Natural killer cell (primary cell): ENCODE data around the gene LMX1A. TPM values are rescaled to one million over a fixed set of nuclear protein-coding genes. Genes with fewer than 3 reads are reported as not detected.

Experiments used
- ATAC-seq, 3 donors: fragments of 150-1000 bp in 2 of 3; fragments of 200-7000 bp in 1 of 3; cut with Tn5 transposase; 1 replicate in 1 of 3; 2 replicates in 2 of 3; pipeline ENCODE4 v1.10.0; 2021; ENCODE audit warnings: mild to moderate bottlenecking in 2 of 3, moderate library complexity in 2 of 3
- DNase-seq, 2 donors: peaks; one replicate each; pipeline versions ENCODE4 v3.0.0 to v3.0.0-alpha.2; 2013 to 2021; ENCODE audit warnings: mixed read lengths in 1 of 2
- H3K27ac ChIP-seq: one replicate; pipeline ENCODE4 v1.5.1; 2013; ENCODE audit warnings: mild to moderate bottlenecking, low read length
- H3K27me3 ChIP-seq: one replicate; pipeline ENCODE4 v1.6.1; 2013; ENCODE audit warnings: low read length; ENCODE audit not compliant: control insufficient read depth, insufficient read depth
- H3K36me3 ChIP-seq: one replicate; pipeline ENCODE4 v1.6.1; 2013; ENCODE audit warnings: low read length; ENCODE audit not compliant: control insufficient read depth, insufficient read depth
- H3K4me1 ChIP-seq: one replicate; pipeline ENCODE4 v1.6.1; 2013; ENCODE audit warnings: low read length; ENCODE audit not compliant: control insufficient read depth, insufficient read depth
- H3K4me3 ChIP-seq: one replicate; pipeline ENCODE4 v1.5.1; 2013; ENCODE audit warnings: low read length
- H3K9me3 ChIP-seq: one replicate; pipeline ENCODE4 v1.6.1; 2013; ENCODE audit warnings: low read length; ENCODE audit not compliant: control insufficient read depth, insufficient read depth
- H3K27ac Mint-ChIP-seq, 2 donors: one replicate each; pipeline ENCODE4 v1.8.0; 2022; ENCODE audit warnings: mild to moderate bottlenecking in 2 of 2, mixed read lengths in 2 of 2, moderate library complexity in 1 of 2
- H3K27me3 Mint-ChIP-seq, 2 donors: one replicate each; pipeline ENCODE4 v1.8.0; 2022; ENCODE audit warnings: low read depth in 2 of 2, mixed read lengths in 2 of 2
- H3K36me3 Mint-ChIP-seq: one replicate; pipeline ENCODE4 v1.8.0; 2022; ENCODE audit warnings: mixed read lengths
- H3K4me1 Mint-ChIP-seq, 2 donors: one replicate each; pipeline ENCODE4 v1.8.0; 2022; ENCODE audit warnings: mixed read lengths in 2 of 2
- H3K4me3 Mint-ChIP-seq: one replicate; pipeline ENCODE4 v1.8.0; 2022; ENCODE audit warnings: mild to moderate bottlenecking, moderate library complexity, mixed read lengths
- H3K9me3 Mint-ChIP-seq, 2 donors: one replicate each; pipeline ENCODE4 v1.8.0; 2022; ENCODE audit warnings: mixed read lengths in 2 of 2
- CTCF ChIP-seq: fragments of 200-600 bp; IDR thresholded peaks from one replicate; pipeline ENCODE4 v1.8.0; 2022; ENCODE audit warnings: antibody characterized with exemption
- WGBS: methylation state at CpG from one replicate; pipeline ENCODE4 v1.1.7; 2013; ENCODE audit warnings: missing lambda C conversion rate; ENCODE audit not compliant: insufficient coverage; 5-methylcytosine and 5-hydroxymethylcytosine counted together
- intact Hi-C: fragments of 100-400 bp; cut with micrococcal nuclease; formaldehyde crosslinking; loops from one replicate; pipeline ENCODE4 v1.14.2; 2022
- total RNA-seq, 4 donors: library from RNA; stranded (reverse); fragments of 120-200 nt in 1 of 4; gene quantifications; one replicate each; pipeline versions ENCODE4 v1.2.3 to v1.2.4, GENCODE V29; 2013 to 2022

The LMX1A gene
- total RNA-seq, 3 donors from 2014 or later (not counting 1 experiment from before 2014, with no cell fraction given), result not detected

DNA sequence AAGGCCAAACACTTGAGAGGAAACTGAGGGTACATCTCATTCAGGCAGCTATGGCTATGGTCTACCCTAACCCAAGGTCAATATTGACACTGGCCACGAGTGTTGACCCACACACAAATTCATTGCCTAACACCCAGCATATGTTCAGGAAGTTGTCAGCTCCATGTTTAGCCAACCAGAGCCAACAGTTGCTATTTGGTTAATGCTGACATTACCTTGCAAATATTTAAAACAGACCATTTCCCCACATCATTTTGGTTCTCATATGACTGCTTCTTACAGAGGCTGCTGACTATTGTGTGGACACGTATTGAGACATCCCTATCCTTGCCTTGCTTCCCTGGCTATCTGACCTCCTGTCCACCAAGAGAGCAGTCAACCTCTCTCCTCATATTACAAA lies 97.3 kb downstream of the LMX1A start:
- Histone ChIP-seq H3K9me3 (no peaks in the 10 kb centered on the region), H3K36me3 (no peaks in the 10 kb centered on the region), H3K27ac (no peak overlapping the region), H3K27me3 (no peaks in the 10 kb centered on the region), H3K4me3 (no peak overlapping the region), H3K4me1 (no peaks in the 10 kb centered on the region)
- WGBS, result 63% methylated on average over 2 of the region's 2 CpGs
- Mint-ChIP-seq H3K27me3 (peaks cover 7 to 12% of the 10 kb centered on the region in 2 donors), H3K27ac (no peak overlapping the region), H3K9me3 (peaks cover 0 to 9% of the 10 kb centered on the region in 2 donors), H3K4me1 (no peaks in the 10 kb centered on the region), H3K4me3 (no peak overlapping the region), H3K36me3 (no peaks in the 10 kb centered on the region)
- DNase-seq (no peak), ATAC-seq (no peak)
- no peak for TF ChIP-seq CTCF
- intact Hi-C loops, result no loop called here

- peaks cover 7 to 10% of the 10 kb centered on the region in 2 donors for H3K27me3 Mint-ChIP-seq
- DNase-seq, result peak in 1 of 2 donors; percentile 26
- no peak for TF ChIP-seq CTCF
- 18% methylated on average over 1 of the region's 3 CpGs for WGBS
- no peak overlapping the region for H3K27ac Mint-ChIP-seq
- ATAC-seq, result no peak
- H3K4me3 Mint-ChIP-seq, result no peak overlapping the region
- peaks cover 0 to 4% of the 10 kb centered on the region in 2 donors for H3K9me3 Mint-ChIP-seq
- H3K27ac ChIP-seq, result no peak overlapping the region
- no peaks in the 10 kb centered on the region for H3K36me3 ChIP-seq
- H3K4me1 Mint-ChIP-seq, result no peaks in the 10 kb centered on the region
- no peak overlapping the region for H3K4me3 ChIP-seq
- H3K9me3 ChIP-seq, result no peaks in the 10 kb centered on the region
- no peaks in the 10 kb centered on the region for H3K27me3 ChIP-seq
- no peaks in the 10 kb centered on the region for H3K36me3 Mint-ChIP-seq
- H3K4me1 ChIP-seq, result no peaks in the 10 kb centered on the region
- intact Hi-C loops, result no loop called here
These were observed 98.5 kb downstream of the LMX1A start for GRCh38 chr1:165257969-165258459.

DNA sequence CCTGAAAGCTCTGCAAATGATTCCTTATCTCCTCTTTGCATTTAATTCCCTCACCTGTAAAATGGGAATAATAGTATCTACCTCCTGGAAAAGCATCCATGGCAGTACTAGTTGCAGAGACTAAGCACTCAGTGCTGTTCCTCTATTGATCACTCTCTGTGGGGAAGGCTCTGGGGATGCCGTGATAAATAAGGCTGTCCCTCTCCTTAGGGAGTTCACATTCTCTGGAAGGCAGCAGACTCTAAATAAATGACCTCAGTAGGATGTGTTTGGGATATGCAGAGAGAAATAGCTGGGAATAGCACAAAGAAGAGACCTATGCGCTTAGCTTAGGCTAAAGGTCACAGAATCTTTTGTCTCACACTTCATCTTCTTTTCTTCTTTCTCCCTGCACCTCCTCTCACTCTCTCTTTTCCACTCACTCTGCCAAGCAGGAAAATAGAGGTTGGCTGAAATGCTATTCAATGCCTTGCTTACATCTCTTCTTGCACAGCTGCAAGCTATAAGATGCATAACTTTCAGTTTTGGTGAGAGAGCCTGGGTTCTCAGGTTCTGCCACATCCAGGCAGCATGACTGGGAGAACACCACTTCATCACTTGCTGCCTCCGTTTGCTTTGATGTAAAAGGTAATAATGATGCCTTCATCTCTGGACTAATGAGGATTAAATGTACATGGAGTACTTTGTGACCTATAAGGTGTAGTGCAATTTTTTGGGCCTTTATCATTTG lies 101.5 kb downstream of the LMX1A start:
- 49% methylated on average over 3 of the region's 3 CpGs for WGBS
- no peak for DNase-seq
- Histone ChIP-seq H3K4me1 (no peaks in the 10 kb centered on the region), H3K27ac (no peak overlapping the region), H3K27me3 (no peaks in the 10 kb centered on the region), H3K36me3 (no peaks in the 10 kb centered on the region), H3K4me3 (no peak overlapping the region), H3K9me3 (no peaks in the 10 kb centered on the region)
- TF ChIP-seq CTCF, result no peak
- Mint-ChIP-seq H3K36me3 (no peaks in the 10 kb centered on the region), H3K27me3 (peaks cover 9 to 21% of the 10 kb centered on the region in 2 donors), H3K9me3 (no peaks in the 10 kb centered on the region), H3K4me1 (no peaks in the 10 kb centered on the region), H3K4me3 (no peak overlapping the region), H3K27ac (no peak overlapping the region)
- intact Hi-C loops, result no loop called here
- ATAC-seq, result no peak

DNA sequence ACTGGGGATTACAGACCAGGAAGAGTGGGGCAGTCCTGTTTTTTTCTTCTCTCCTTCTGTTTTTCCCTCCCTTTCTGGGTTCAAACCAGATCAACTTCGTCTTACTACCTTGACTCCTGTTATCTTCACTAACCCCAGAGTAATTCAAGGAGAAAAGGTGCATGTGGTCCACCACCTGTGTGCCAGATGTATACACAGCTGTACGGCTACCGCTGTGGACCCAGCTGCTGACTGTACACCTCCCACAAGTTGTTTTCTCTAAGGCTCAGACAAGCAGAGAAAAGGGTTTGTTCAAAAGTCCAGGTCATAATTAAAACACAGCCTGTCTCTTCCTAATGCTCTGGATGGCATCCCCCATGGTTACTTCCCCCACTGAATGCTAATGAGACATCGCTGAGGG lies 102.1 kb downstream of the LMX1A start:
- Histone ChIP-seq H3K36me3 (no peaks in the 10 kb centered on the region), H3K9me3 (no peaks in the 10 kb centered on the region), H3K4me3 (no peak overlapping the region), H3K27me3 (no peaks in the 10 kb centered on the region), H3K27ac (no peak overlapping the region), H3K4me1 (no peaks in the 10 kb centered on the region)
- ATAC-seq (no peak), DNase-seq (no peak)
- H3K27ac Mint-ChIP-seq, result no peak overlapping the region
- H3K4me3 Mint-ChIP-seq, result no peak overlapping the region
- H3K36me3 Mint-ChIP-seq, result no peaks in the 10 kb centered on the region
- H3K27me3 Mint-ChIP-seq, result peaks cover 9 to 21% of the 10 kb centered on the region in 2 donors
- H3K9me3 Mint-ChIP-seq, result no peaks in the 10 kb centered on the region
- no peak for TF ChIP-seq CTCF
- intact Hi-C loops, result no loop called here
- WGBS, result 78% methylated on average over 4 of the region's 4 CpGs
- H3K4me1 Mint-ChIP-seq, result no peaks in the 10 kb centered on the region
